ENCODE data around the gene CITED4.

The CITED4 gene

GRCh38 chr1:40834968-40835545 is 27.1 kb downstream of the CITED4 start:
- no peak for DNase-seq (ENCODE audit: low read depth in 2 of 2)

GRCh38 chr1:40833979-40834378 is 28.2 kb downstream of the CITED4 start:
- no peak for DNase-seq (ENCODE audit: low read depth in 2 of 2)

GRCh38 chr1:40831001-40831732 is 31.0 kb downstream of the CITED4 start:
- no peak for DNase-seq (ENCODE audit: low read depth in 2 of 2)

- no peak for DNase-seq (ENCODE audit: low read depth in 2 of 2)
Measured at GRCh38 chr1:40830419-40830943, 31.7 kb downstream of the CITED4 start.

GRCh38 chr1:40829631-40830245 is 32.4 kb downstream of the CITED4 start:
- DNase-seq (ENCODE audit: low read depth in 2 of 2) = no peak

- no peak for DNase-seq (ENCODE audit: low read depth in 2 of 2)
Measured at GRCh38 chr1:40825996-40826395, 36.2 kb downstream of the CITED4 start.

GRCh38 chr1:40825435-40825788 is 36.8 kb downstream of the CITED4 start:
- no peak for DNase-seq (ENCODE audit: low read depth in 2 of 2)

GRCh38 chr1:40824591-40825434 is 37.4 kb downstream of the CITED4 start:
- DNase-seq (ENCODE audit: low read depth in 2 of 2) = no peak

GRCh38 chr1:40823983-40824382 is 38.2 kb downstream of the CITED4 start:
- DNase-seq (ENCODE audit: low read depth in 2 of 2) = no peak

- DNase-seq (ENCODE audit: low read depth in 2 of 2) = no peak
Measured at GRCh38 chr1:40823345-40823744, 38.8 kb downstream of the CITED4 start.

- DNase-seq (ENCODE audit: low read depth in 2 of 2) = no peak
Measured at GRCh38 chr1:40822890-40823289, 39.3 kb downstream of the CITED4 start.

GRCh38 chr1:40820911-40821693 is 41.1 kb downstream of the CITED4 start:
- no peak for DNase-seq (ENCODE audit: low read depth in 2 of 2)

GRCh38 chr1:40820251-40820797 is 41.8 kb downstream of the CITED4 start:
- DNase-seq (ENCODE audit: low read depth in 2 of 2) = no peak

GRCh38 chr1:40819101-40819500 is 43.1 kb downstream of the CITED4 start:
- DNase-seq (ENCODE audit: low read depth in 2 of 2) = no peak

- peak; percentile 63 to 73 for DNase-seq (ENCODE audit: low read depth in 2 of 2)
Measured at GRCh38 chr1:40818264-40818961, 43.8 kb downstream of the CITED4 start.

GRCh38 chr1:40817791-40818263 is 44.3 kb downstream of the CITED4 start:
- DNase-seq (ENCODE audit: low read depth in 2 of 2) = peak in 1 of 2 donors; percentile 17

GRCh38 chr1:40815420-40815819 is 46.7 kb downstream of the CITED4 start:
- no peak for DNase-seq (ENCODE audit: low read depth in 2 of 2)

Measured in stimulated activated CD8-positive, alpha-beta memory T cell treated with anti-CD3 and anti-CD28 coated beads, Interleukin-2, amount 100 ng/mL, for 1 hour (primary cell).